OCI-LY1 (cell line): ENCODE results near the gene TPPP.

Experiments
- H2AFZ ChIP-seq: fragments of 200-600 bp; sonication (generic), shearing (Covaris generic); 2 replicates; pipeline ENCODE4 v1.6.0; 2014; ENCODE audit warnings: antibody characterized with exemption, mild to moderate bottlenecking, low read length
- H3F3A ChIP-seq: fragments of 200-600 bp; sonication (generic), shearing (Covaris generic); 2 replicates; pipeline ENCODE4 v1.6.0; 2014; ENCODE audit warnings: mild to moderate bottlenecking, antibody characterized with exemption, low read length, moderate library complexity; ENCODE audit not compliant: insufficient read depth
- H3K27ac ChIP-seq: fragments of 200-600 bp; sonication (generic); 2 replicates; pipeline ENCODE4 v1.5.1; 2014; ENCODE audit warnings: low read length, mixed run types, mild to moderate bottlenecking, low read depth; ENCODE audit not compliant: poor library complexity, severe bottlenecking
- H3K27me3 ChIP-seq: fragments of 200-600 bp; sonication (generic); 2 replicates; pipeline ENCODE4 v1.6.0; 2014; ENCODE audit warnings: antibody characterized with exemption, mild to moderate bottlenecking, low read length, moderate library complexity; ENCODE audit not compliant: insufficient read depth
- H3K36me3 ChIP-seq: fragments of 200-600 bp; sonication (generic); 2 replicates; pipeline ENCODE4 v1.6.1; 2014; ENCODE audit warnings: mild to moderate bottlenecking, antibody characterized with exemption, low read length, moderate library complexity, mixed read lengths; ENCODE audit not compliant: insufficient read depth
- H3K4me1 ChIP-seq: fragments of 200-600 bp; sonication (generic); 2 replicates; pipeline ENCODE4 v1.5.1; 2014; ENCODE audit warnings: mild to moderate bottlenecking, low read length, moderate library complexity; ENCODE audit not compliant: insufficient read depth, severe bottlenecking
- H3K4me2 ChIP-seq: fragments of 200-600 bp; sonication (generic), shearing (Covaris generic); 2 replicates; pipeline ENCODE4 v1.6.1; 2014; ENCODE audit warnings: low read length
- H3K4me3 ChIP-seq: fragments of 200-600 bp; sonication (generic); 2 replicates; pipeline ENCODE4 v1.5.1; 2014; ENCODE audit warnings: low read length, low read depth, mild to moderate bottlenecking, mixed read lengths; ENCODE audit not compliant: poor library complexity, severe bottlenecking
- H3K79me2 ChIP-seq: fragments of 200-600 bp; shearing (Covaris generic); 2 replicates; pipeline ENCODE4 v1.6.1; 2016; ENCODE audit warnings: mixed run types, low read length, mixed read lengths; ENCODE audit not compliant: insufficient read depth
- H3K9ac ChIP-seq: fragments of 200-600 bp; sonication (generic), shearing (Covaris generic); 2 replicates; pipeline ENCODE4 v1.6.1; 2014; ENCODE audit warnings: mild to moderate bottlenecking, low read length, mixed read lengths
- H3K9me2 ChIP-seq: fragments of 200-600 bp; sonication (generic), shearing (Covaris generic); 2 replicates; pipeline ENCODE4 v1.6.1; 2014; ENCODE audit warnings: low read depth, mild to moderate bottlenecking, low read length, mixed read lengths
- H3K9me3 ChIP-seq: fragments of 200-600 bp; shearing (Covaris generic); 2 replicates; pipeline ENCODE4 v1.6.1; 2014; ENCODE audit warnings: low read length, mixed read lengths
- H4K20me1 ChIP-seq: fragments of 200-600 bp; sonication (generic), shearing (Covaris generic); 2 replicates; pipeline ENCODE4 v1.6.0; 2016; ENCODE audit warnings: mild to moderate bottlenecking, low read length; ENCODE audit not compliant: insufficient read depth
- EZH2 ChIP-seq: fragments of 200-600 bp; sonication (generic), shearing (Covaris generic); IDR thresholded peaks from 2 replicates; pipeline ENCODE4 v1.8.0; 2017; ENCODE audit warnings: borderline replicate concordance, mixed run types, mild to moderate bottlenecking, antibody characterized with exemption, low read length, moderate library complexity, mixed read lengths
- TF ChIP-seq, protein P1 (sequence below): fragments of 200-600 bp; sonication (generic), shearing (Covaris generic); IDR thresholded peaks from 2 replicates; pipeline ENCODE4 v1.5.1; 2017; ENCODE audit warnings: mild to moderate bottlenecking, antibody characterized with exemption, low read length, moderate library complexity, mixed read lengths

TPPP gene

DNA sequence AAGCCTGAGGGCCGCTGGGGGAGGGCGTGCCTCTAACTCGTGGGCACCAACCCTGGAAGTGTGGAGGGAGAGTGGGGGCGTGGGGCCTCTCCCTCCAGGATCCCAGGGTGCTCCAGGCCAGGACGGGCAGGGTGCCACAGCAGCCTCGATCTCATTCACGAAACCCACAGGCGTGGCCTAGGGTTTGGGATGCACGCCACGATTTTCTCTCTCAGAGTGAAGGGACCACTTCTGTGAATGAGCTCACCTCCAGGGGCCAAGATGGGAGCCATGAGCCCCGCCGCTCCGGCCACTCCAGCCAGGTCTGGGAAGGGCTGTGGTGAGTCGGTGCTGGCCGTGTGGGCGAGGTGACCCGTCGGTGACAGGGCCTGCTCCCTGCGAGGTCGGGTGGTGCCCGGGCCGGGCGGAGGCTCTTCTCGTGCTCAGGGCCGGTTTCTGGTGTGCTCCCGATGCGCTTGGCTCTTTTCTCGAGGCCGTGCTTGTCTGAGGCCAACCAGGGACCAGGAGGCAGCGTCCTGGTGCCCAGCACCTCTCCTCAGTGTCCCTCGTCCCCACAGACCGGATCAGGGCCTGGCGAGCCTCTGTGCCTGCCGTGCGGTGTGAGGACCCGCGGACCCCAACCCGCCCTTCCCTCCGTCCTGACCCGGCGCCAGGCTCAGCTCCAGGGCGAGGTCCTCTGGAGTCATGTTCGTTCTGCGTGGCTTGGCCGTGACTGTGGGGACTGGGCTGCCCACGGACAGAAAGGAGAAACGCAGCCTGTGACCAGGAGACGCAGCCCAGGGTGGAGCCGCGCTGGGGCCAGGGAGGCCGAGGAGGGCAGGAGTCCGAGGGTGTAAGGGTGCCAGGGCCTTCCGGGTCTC is 31.0 kb downstream of the TPPP start:
- Histone ChIP-seq H3K9me3 (no peaks in the 10 kb centered on the region), H3K27ac (no peak overlapping the region), H3K4me2 (no peak overlapping the region), H3F3A (no peaks in the 10 kb centered on the region), H3K4me3 (no peak overlapping the region), H3K9me2 (no peaks in the 10 kb centered on the region), H2AFZ (no peak overlapping the region), H3K27me3 (no peaks in the 10 kb centered on the region), H3K4me1 (no peaks in the 10 kb centered on the region), H3K9ac (no peak overlapping the region), H3K79me2 (no peaks in the 10 kb centered on the region), H4K20me1 (no peaks in the 10 kb centered on the region), H3K36me3 (peaks cover 47% of the 10 kb centered on the region)
- TF ChIP-seq, protein P1, sequence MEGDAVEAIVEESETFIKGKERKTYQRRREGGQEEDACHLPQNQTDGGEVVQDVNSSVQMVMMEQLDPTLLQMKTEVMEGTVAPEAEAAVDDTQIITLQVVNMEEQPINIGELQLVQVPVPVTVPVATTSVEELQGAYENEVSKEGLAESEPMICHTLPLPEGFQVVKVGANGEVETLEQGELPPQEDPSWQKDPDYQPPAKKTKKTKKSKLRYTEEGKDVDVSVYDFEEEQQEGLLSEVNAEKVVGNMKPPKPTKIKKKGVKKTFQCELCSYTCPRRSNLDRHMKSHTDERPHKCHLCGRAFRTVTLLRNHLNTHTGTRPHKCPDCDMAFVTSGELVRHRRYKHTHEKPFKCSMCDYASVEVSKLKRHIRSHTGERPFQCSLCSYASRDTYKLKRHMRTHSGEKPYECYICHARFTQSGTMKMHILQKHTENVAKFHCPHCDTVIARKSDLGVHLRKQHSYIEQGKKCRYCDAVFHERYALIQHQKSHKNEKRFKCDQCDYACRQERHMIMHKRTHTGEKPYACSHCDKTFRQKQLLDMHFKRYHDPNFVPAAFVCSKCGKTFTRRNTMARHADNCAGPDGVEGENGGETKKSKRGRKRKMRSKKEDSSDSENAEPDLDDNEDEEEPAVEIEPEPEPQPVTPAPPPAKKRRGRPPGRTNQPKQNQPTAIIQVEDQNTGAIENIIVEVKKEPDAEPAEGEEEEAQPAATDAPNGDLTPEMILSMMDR, result no peak
- no peak for TF ChIP-seq EZH2

DNA sequence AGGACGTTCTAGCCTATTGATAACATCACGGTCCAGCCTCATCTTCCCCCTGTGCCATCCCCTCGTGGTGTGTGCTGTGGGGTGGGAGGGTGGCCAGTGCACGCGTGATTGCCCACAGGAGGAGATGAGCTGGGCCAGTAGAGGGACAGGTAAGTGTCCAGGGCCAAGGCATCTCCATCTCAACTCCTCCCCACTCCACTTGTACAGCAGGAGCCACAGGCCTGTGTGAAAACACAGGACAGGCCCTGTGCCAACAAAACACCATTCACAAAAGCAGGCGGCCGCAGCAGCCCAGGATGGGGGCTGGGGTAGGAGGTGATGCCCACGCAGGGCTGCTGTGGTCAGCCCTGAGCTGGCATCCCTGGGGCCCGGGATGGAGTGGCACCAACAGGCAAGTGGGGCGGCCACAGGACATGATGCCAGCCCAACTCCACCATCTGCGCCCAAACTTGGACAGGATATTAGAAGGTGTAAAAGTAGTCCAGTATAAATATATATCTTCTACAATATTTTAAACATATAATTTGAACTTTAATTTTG is 32.6 kb downstream of the TPPP start:
- Histone ChIP-seq H3K9me3 (no peaks in the 10 kb centered on the region), H3K27me3 (no peaks in the 10 kb centered on the region), H3K79me2 (no peaks in the 10 kb centered on the region), H3K4me2 (no peak overlapping the region), H3K9ac (no peak overlapping the region), H3K9me2 (no peaks in the 10 kb centered on the region), H3F3A (no peaks in the 10 kb centered on the region), H3K4me1 (no peaks in the 10 kb centered on the region), H3K4me3 (no peak overlapping the region), H3K36me3 (peaks cover 51% of the 10 kb centered on the region), H3K27ac (no peak overlapping the region), H2AFZ (no peak overlapping the region), H4K20me1 (no peaks in the 10 kb centered on the region)
- no peak for TF ChIP-seq EZH2
- TF ChIP-seq, protein P1, result no peak

DNA sequence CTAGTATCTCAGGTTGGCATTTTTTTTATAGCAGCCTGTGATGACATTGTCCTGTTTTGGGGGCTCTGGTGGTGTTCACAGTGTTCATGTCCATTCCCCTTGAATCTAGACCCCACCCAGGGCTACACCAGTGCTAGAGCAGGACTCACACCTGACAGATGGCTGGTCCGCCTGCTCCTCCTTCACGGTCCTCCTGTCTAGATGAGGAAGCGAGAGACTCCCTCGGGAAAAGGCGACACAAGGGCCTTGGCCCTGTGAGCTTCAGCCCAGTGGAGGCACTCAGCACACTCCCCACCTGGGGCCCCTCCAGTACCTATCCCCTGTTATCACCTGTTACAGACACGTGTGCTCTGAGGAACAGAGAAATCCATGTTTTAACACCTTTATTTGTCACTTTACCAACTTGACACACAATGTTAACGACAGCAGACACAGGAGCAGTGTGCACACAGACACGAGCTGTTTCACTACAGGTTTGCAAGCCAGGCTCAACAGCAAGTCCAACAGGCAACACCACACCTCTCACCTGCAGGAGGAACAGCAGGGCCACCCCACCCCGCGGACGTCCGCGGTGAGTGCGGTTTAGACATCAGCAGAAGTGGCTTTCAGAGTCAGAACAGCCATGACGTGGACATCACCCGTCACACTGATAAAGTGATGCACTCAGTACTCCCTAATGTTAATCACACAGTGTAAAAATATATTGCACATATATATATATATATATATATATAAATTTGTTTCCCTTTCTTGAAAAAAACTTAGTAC is 33.5 kb downstream of the TPPP start:
- TF ChIP-seq EZH2, result no peak
- TF ChIP-seq, protein P1, result no peak
- Histone ChIP-seq H3K4me2 (no peak overlapping the region), H3F3A (no peaks in the 10 kb centered on the region), H3K4me1 (no peaks in the 10 kb centered on the region), H3K9me2 (no peaks in the 10 kb centered on the region), H3K27me3 (no peaks in the 10 kb centered on the region), H3K4me3 (no peak overlapping the region), H4K20me1 (no peaks in the 10 kb centered on the region), H2AFZ (no peak overlapping the region), H3K9ac (no peak overlapping the region), H3K79me2 (no peaks in the 10 kb centered on the region), H3K9me3 (no peaks in the 10 kb centered on the region), H3K27ac (no peak overlapping the region), H3K36me3 (peaks cover 49% of the 10 kb centered on the region)
